HEK293 (cell line): ENCODE measurements around the gene GAREM1.

Experiments used
- CTCF ChIP-seq: fragments of 450-650 bp; formaldehyde crosslinking; IDR thresholded peaks from 2 replicates; pipeline ENCODE4 v1.5.1; 2016; ENCODE audit warnings: missing biosample characterization, missing genetic modification characterization
- REST ChIP-seq: fragments of 450-650 bp; formaldehyde crosslinking; IDR thresholded peaks from 2 replicates; pipeline ENCODE4 v1.5.1; 2016; ENCODE audit warnings: missing biosample characterization, missing genetic modification characterization
- SP7 ChIP-seq: fragments of 450-650 bp; formaldehyde crosslinking; IDR thresholded peaks from 2 replicates; pipeline ENCODE4 v1.5.1; 2016; ENCODE audit warnings: missing biosample characterization, missing genetic modification characterization
- TSHZ1 ChIP-seq: fragments of 450-650 bp; formaldehyde crosslinking; IDR thresholded peaks from 2 replicates; pipeline ENCODE4 v1.5.1; 2016; ENCODE audit warnings: missing biosample characterization, missing genetic modification characterization, borderline replicate concordance
- ZNF518A ChIP-seq: fragments of 450-650 bp; formaldehyde crosslinking; conservative IDR thresholded peaks from 2 replicates; pipeline ENCODE4 v1.5.1; 2016; ENCODE audit warnings: low read depth, missing biosample characterization, missing genetic modification characterization
- ZNF560 ChIP-seq: fragments of 450-650 bp; formaldehyde crosslinking; IDR thresholded peaks from 2 replicates; pipeline ENCODE4 v1.5.1; 2017; ENCODE audit warnings: missing biosample characterization, missing genetic modification characterization, borderline replicate concordance

- TF ChIP-seq TSHZ1 (tag by site-specific recombination): no peak
- no peak for TF ChIP-seq ZNF518A
- no peak for TF ChIP-seq SP7 (tag by site-specific recombination)
- TF ChIP-seq CTCF (tag by site-specific recombination): no peak
- TF ChIP-seq REST (tag by site-specific recombination): no peak
- no peak for TF ChIP-seq ZNF560 (tag by site-specific recombination)
Observed at GRCh38 chr18:32275221-32275620, 195.5 kb downstream of the GAREM1 start.
